22Rv1 (cell line): Measurements from ENCODE around the gene TBL1XR1.

Source experiments
- H3K27ac ChIP-seq: fragments of 450-650 bp; 2 replicates; pipeline ENCODE4 v1.5.1; 2017
- CTCF ChIP-seq: fragments of 450-650 bp; IDR thresholded peaks from 2 replicates; pipeline ENCODE4 v1.5.1; 2017; ENCODE audit warnings: mild to moderate bottlenecking
- ZFX ChIP-seq: fragments of 450-650 bp; IDR thresholded peaks from 2 replicates; pipeline ENCODE4 v1.6.1; 2017; ENCODE audit warnings: antibody characterized with exemption, borderline replicate concordance

Gene TBL1XR1

GRCh38 chr3:177111541-177111949, 85.7 kb downstream of the TBL1XR1 start:
- no peak overlapping the region for H3K27ac ChIP-seq
- TF ChIP-seq CTCF (no peak), ZFX (no peak)

DNA sequence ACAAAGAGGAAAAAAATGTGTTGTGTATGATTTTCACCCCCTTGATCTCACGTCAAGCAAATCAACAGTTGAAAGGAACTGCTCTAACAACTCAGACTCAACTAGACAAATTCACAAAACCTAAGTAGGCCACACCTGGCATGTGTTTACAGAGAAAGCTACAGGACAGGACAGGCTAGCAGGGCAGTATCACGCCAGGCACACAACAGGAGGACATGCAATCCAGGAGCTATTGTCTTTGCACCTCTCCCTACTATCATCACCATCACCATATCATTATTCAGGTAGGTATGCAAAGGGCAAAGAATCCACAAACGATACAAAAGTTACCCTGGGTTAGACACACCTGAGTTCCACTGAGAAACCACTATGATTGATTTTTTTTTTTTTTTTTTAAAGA, 86.4 kb downstream of the TBL1XR1 start:
- H3K27ac ChIP-seq: no peak overlapping the region
- no peak for TF ChIP-seq ZFX

DNA sequence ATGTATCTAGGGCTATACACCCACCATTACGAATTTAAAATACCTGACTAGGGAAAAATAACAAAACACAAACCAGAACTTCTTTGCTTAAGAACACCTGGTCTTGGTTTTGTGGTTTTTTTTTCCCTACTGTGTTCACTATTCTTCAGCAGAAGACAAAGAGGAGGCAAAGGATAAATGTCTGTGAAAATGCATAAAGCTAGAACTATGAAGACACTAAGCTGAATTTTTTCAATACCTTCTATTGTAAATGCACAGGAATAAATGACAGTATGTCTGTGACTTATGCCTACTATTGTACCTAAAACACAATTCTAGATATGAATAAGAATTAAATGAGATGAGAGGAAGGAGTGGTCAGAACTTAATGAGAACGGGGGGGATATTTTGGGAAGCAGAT, 86.9 kb downstream of the TBL1XR1 start:
- no peak overlapping the region for H3K27ac ChIP-seq
- TF ChIP-seq CTCF: no peak
- TF ChIP-seq ZFX: no peak

DNA sequence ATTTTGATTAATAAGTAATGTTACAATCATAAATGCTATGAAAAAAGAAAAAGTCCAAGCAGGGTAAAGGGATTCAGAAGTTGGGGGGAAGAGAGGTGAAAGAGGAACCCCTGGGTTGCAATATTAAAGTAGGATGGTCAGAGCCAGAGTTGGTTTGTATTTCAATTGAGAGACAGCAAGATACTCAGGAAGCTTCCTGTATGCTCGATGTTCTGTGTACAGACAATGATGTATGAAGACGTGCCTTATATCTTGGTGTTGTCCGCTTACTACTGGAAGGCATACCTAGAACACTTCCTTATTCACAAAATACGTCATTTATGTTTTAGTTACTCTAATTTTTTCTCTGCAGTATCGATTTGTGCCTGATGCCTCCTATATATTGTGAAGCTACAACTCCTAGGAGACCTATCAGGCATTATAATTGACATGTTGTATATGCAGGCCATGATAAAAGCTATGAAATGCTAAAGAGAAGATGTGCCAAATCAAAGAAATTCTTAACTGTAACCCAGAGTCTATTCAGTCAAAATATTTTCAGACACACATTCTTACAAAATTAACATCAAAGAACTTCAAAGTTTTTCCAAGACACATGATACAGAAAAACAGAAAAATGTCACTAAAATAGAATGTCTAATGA, 87.5 kb downstream of the TBL1XR1 start:
- TF ChIP-seq CTCF (no peak), ZFX (no peak)
- no peak overlapping the region for H3K27ac ChIP-seq

GRCh38 chr3:177108648-177109047, 88.6 kb downstream of the TBL1XR1 start:
- no peak overlapping the region for H3K27ac ChIP-seq
- TF ChIP-seq CTCF (no peak), ZFX (no peak)

GRCh38 chr3:177107461-177108239, 89.6 kb downstream of the TBL1XR1 start:
- H3K27ac ChIP-seq: no peak overlapping the region
- no peak for TF ChIP-seq CTCF
- TF ChIP-seq ZFX: no peak

- no peak overlapping the region for H3K27ac ChIP-seq
- TF ChIP-seq CTCF: no peak
These were observed 90.7 kb downstream of the TBL1XR1 start for GRCh38 chr3:177106594-177106993.
